PC-9 (cell line): Measurements from ENCODE around the gene FAM81A. TPM values are rescaled to one million over a fixed set of nuclear protein-coding genes. Genes with fewer than 3 reads are reported as not detected.

ENCODE experiments used
- BruUV-seq: library from RNA; stranded (reverse); fragments of 400-500 nt; replicated peaks from 2 replicates; lab custom pipeline; 2021; lab: Mats Ljungman, UMichigan
- CTCF ChIA-PET: fragments of 300-600 bp; sonication (Branson Sonifier 250); formaldehyde crosslinking; loops from one replicate; lab custom pipeline; 2022; ENCODE audit warnings: antibody characterized with exemption; lab: Charles Lee
- POLR2A ChIA-PET: fragments of 300-600 bp; sonication (Branson Sonifier 250); formaldehyde crosslinking; loops from one replicate; lab custom pipeline; 2022; ENCODE audit warnings: antibody characterized with exemption; ENCODE audit not compliant: unreplicated experiment; lab: Charles Lee
- DNase-seq, 2 experiments: peaks; one replicate each; pipeline versions ENCODE4 v3.0.0 to v3.0.0-alpha.2; 2015 to 2022; ENCODE audit warnings: mixed read lengths in 1 of 2
- H2AFZ ChIP-seq: fragments of 200-600 bp; sonication (generic); 2 replicates; pipeline ENCODE4 v1.8.1; 2017; ENCODE audit warnings: antibody characterized with exemption
- H3F3A ChIP-seq: fragments of 200-600 bp; sonication (generic); 2 replicates; pipeline ENCODE4 v1.8.1; 2017; ENCODE audit warnings: antibody characterized with exemption, mild to moderate bottlenecking, low read depth; ENCODE audit not compliant: insufficient read depth
- H3K27ac ChIP-seq: fragments of 200-600 bp; sonication (generic); 2 replicates; pipeline ENCODE4 v1.6.1; 2016; ENCODE audit warnings: mixed run types
- H3K27me3 ChIP-seq: fragments of 200-600 bp; sonication (generic); 2 replicates; pipeline ENCODE4 v1.6.1; 2016; ENCODE audit warnings: low read depth, mixed run types; ENCODE audit not compliant: insufficient read depth
- H3K36me3 ChIP-seq: fragments of 200-600 bp; sonication (generic); 2 replicates; pipeline ENCODE4 v1.6.1; 2016; ENCODE audit warnings: low read depth, mixed run types
- H3K4me1 ChIP-seq: fragments of 200-600 bp; sonication (generic); replicated peaks from 2 replicates; pipeline ENCODE4 v1.6.1; 2016; ENCODE audit warnings: mixed run types; ENCODE audit not compliant: insufficient read depth
- H3K4me2 ChIP-seq: fragments of 200-600 bp; sonication (generic); 2 replicates; pipeline ENCODE4 v1.6.1; 2017; ENCODE audit warnings: mixed run types
- H3K4me3 ChIP-seq: fragments of 200-600 bp; sonication (generic); 2 replicates; pipeline ENCODE4 v1.6.1; 2016; ENCODE audit warnings: mixed run types
- H3K79me2 ChIP-seq: fragments of 200-600 bp; sonication (generic); 2 replicates; pipeline ENCODE4 v1.6.1; 2017; ENCODE audit warnings: low read depth, mixed run types
- H3K9me2 ChIP-seq: fragments of 200-600 bp; sonication (generic); 2 replicates; pipeline ENCODE4 v1.8.1; 2017; ENCODE audit warnings: mild to moderate bottlenecking; ENCODE audit not compliant: insufficient read depth
- H3K9me3 ChIP-seq: fragments of 200-600 bp; sonication (generic); 2 replicates; pipeline ENCODE4 v1.8.1; 2016; ENCODE audit warnings: low read depth; ENCODE audit not compliant: insufficient read depth
- H4K20me1 ChIP-seq: fragments of 200-600 bp; sonication (generic); 2 replicates; pipeline ENCODE4 v1.8.1; 2017; ENCODE audit not compliant: insufficient read depth
- EZH2 ChIP-seq: fragments of 200-600 bp; sonication (generic); IDR thresholded peaks from 2 replicates; pipeline ENCODE4 v1.8.0; 2017; ENCODE audit warnings: antibody characterized with exemption, low read depth
- intact Hi-C: fragments of 100-400 bp; cut with micrococcal nuclease; formaldehyde crosslinking; loops from one replicate; pipeline ENCODE4 v1.10.0; 2022; ENCODE audit not compliant: unreplicated experiment
- total RNA-seq: library from RNA; stranded (reverse); gene quantifications from 2 replicates; pipeline ENCODE4 v1.2.3, GENCODE V29; 2021
- TF ChIP-seq, protein P1 (sequence below): fragments of 200-600 bp; sonication (generic); conservative IDR thresholded peaks from 2 replicates; pipeline ENCODE4 v1.6.1; 2017; ENCODE audit warnings: mixed run types, antibody characterized with exemption, mild to moderate bottlenecking, moderate library complexity

FAM81A gene
- total RNA-seq, 1 experiment from 2014 or later = 7.0 TPM

DNA sequence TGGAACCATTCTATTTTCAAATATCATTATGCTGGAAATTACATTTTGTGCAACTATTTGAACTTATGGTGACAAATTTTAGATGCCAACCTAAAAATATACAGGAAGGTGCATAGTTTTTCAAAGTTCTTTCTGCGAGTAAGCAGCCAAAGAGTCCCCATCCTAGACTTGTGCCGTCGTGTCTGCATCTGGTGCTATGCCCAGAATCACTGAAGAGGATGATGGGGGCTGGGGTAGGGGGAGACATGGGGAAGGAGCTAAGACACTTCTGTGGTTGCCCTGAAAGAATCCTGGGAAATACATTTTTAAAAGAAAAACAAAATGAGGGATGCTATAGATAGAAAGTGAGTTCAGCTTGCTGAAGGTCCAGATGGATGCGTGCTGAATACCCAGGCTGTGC is 21.2 kb upstream of the FAM81A start:
- H3K27me3 ChIP-seq = no peaks in the 10 kb centered on the region
- H3K79me2 ChIP-seq = no peaks in the 10 kb centered on the region
- H3K4me1 ChIP-seq = 0 out of 2 replicates have a peak, but pooled peaks cover 5% of the 10 kb centered on the region
- no TSS peak for BruUV-seq
- DNase-seq = no peak
- no peaks in the 10 kb centered on the region for H3K36me3 ChIP-seq
- no peak overlapping the region for H3K4me2 ChIP-seq
- ChIA-PET CTCF (no interaction called here), POLR2A (no interaction called here)
- H3K4me3 ChIP-seq = no peak overlapping the region
- no peak overlapping the region for H2AFZ ChIP-seq
- TF ChIP-seq, protein P1, sequence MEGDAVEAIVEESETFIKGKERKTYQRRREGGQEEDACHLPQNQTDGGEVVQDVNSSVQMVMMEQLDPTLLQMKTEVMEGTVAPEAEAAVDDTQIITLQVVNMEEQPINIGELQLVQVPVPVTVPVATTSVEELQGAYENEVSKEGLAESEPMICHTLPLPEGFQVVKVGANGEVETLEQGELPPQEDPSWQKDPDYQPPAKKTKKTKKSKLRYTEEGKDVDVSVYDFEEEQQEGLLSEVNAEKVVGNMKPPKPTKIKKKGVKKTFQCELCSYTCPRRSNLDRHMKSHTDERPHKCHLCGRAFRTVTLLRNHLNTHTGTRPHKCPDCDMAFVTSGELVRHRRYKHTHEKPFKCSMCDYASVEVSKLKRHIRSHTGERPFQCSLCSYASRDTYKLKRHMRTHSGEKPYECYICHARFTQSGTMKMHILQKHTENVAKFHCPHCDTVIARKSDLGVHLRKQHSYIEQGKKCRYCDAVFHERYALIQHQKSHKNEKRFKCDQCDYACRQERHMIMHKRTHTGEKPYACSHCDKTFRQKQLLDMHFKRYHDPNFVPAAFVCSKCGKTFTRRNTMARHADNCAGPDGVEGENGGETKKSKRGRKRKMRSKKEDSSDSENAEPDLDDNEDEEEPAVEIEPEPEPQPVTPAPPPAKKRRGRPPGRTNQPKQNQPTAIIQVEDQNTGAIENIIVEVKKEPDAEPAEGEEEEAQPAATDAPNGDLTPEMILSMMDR = no peak
- TF ChIP-seq EZH2 = no peak
- no peaks in the 10 kb centered on the region for H3F3A ChIP-seq
- no peaks in the 10 kb centered on the region for H3K9me3 ChIP-seq
- H3K27ac ChIP-seq = no peak overlapping the region
- no peaks in the 10 kb centered on the region for H4K20me1 ChIP-seq
- H3K9me2 ChIP-seq = no peaks in the 10 kb centered on the region
- intact Hi-C loops = no loop called here

DNA sequence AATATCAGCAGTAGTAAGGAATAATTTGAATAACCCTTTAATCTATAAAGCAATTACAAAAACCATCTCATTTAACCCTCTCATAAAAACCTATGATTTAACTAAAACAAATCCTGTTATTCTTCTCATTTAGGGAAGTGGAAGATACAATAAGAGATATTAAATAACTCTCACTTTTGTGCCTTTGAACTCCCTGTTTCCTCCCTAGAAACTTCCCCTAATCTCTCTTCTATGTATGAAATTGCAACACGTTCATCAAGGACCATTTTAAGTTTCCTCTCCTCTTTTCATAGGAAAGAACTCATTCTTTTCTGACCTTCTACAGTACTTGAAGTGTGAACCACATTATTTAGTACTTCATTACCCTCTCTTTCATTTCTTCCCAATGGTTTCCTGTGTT is 18.8 kb upstream of the FAM81A start:
- peaks cover under 1% of the 10 kb centered on the region for H3K4me1 ChIP-seq
- no peak overlapping the region for H3K4me2 ChIP-seq
- intact Hi-C loops = no loop called here
- CTCF ChIA-PET = no interaction called here
- no peak overlapping the region for H3K4me3 ChIP-seq
- H3K36me3 ChIP-seq = no peaks in the 10 kb centered on the region
- H2AFZ ChIP-seq = no peak overlapping the region
- no peaks in the 10 kb centered on the region for H4K20me1 ChIP-seq
- H3K9me2 ChIP-seq = no peaks in the 10 kb centered on the region
- no peaks in the 10 kb centered on the region for H3K9me3 ChIP-seq
- H3K79me2 ChIP-seq = no peaks in the 10 kb centered on the region
- no peaks in the 10 kb centered on the region for H3F3A ChIP-seq
- BruUV-seq = no TSS peak
- no peaks in the 10 kb centered on the region for H3K27me3 ChIP-seq
- no peak overlapping the region for H3K27ac ChIP-seq
- no peak for TF ChIP-seq EZH2
- POLR2A ChIA-PET = no interaction called here
- DNase-seq = no peak

DNA sequence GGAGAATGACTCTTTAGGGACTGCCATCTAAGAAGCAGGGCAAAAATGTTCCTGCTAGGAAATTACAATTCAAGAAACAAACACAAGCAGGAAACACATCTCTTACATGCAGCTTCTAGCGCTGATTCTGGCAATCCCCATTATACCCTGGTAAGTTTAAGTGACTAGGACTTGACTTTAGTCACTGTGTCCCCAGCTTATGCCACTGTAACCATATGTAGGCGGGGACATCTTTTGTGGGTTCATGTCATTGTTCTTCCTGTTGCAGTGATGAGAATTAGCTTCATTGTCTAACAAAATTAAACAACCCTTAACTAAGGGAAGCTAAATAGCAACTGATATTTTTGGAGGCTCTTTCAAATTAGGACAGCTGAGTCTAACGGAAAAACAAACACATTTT is 17.9 kb upstream of the FAM81A start:
- intact Hi-C loops = loop anchor here (5.0 kb wide), 1 partner anchor 38 kb away; no protein-coding TSS in a partner anchor
- no peaks in the 10 kb centered on the region for H3K27me3 ChIP-seq
- no TSS peak for BruUV-seq

More for the DNA sequence above, 17.9 kb upstream of the FAM81A start:
- no peaks in the 10 kb centered on the region for H3F3A ChIP-seq
- no peak for DNase-seq
- H3K4me2 ChIP-seq = no peak overlapping the region
- no peaks in the 10 kb centered on the region for H3K79me2 ChIP-seq
- no peaks in the 10 kb centered on the region for H3K9me3 ChIP-seq
- TF ChIP-seq EZH2 = no peak
- TF ChIP-seq, protein P1 = no peak
- no peaks in the 10 kb centered on the region for H4K20me1 ChIP-seq
- ChIA-PET POLR2A (no interaction called here), CTCF (no interaction called here)
- H3K36me3 ChIP-seq = no peaks in the 10 kb centered on the region
- H3K9me2 ChIP-seq = no peaks in the 10 kb centered on the region
- no peak overlapping the region for H2AFZ ChIP-seq
- no peak overlapping the region for H3K4me3 ChIP-seq
- H3K27ac ChIP-seq = no peak overlapping the region
- peaks cover 10% of the 10 kb centered on the region for H3K4me1 ChIP-seq
